NT2/D1 (cell line): ENCODE measurements around the gene UTP11.

Experiments
- DNase-seq: peaks from one replicate; pipeline ENCODE4 v3.0.0-alpha.2; 2011; ENCODE audit warnings: low read depth, low spot score
- H3K27me3 ChIP-seq: 2 replicates; pipeline ENCODE4 v1.6.0; 2011; ENCODE audit warnings: mild to moderate bottlenecking; ENCODE audit not compliant: insufficient read length, insufficient read depth
- H3K36me3 ChIP-seq: 2 replicates; pipeline ENCODE4 v1.6.1; 2011; ENCODE audit warnings: mild to moderate bottlenecking, low read length, mixed read lengths; ENCODE audit not compliant: insufficient read depth, insufficient read length
- H3K4me1 ChIP-seq: 2 replicates; pipeline ENCODE4 v1.5.1; 2011; ENCODE audit not compliant: insufficient read depth, insufficient read length
- H3K4me3 ChIP-seq: 2 replicates; pipeline ENCODE4 v1.5.1; 2011; ENCODE audit warnings: low read depth; ENCODE audit not compliant: insufficient read length
- H3K9ac ChIP-seq: 2 replicates; pipeline ENCODE4 v1.6.0; 2011; ENCODE audit warnings: low read depth; ENCODE audit not compliant: insufficient read length
- H3K9me3 ChIP-seq: 2 replicates; pipeline ENCODE4 v1.5.1; 2011; ENCODE audit warnings: mild to moderate bottlenecking, low read length; ENCODE audit not compliant: insufficient read depth
- SUZ12 ChIP-seq: IDR thresholded peaks from 2 replicates; pipeline ENCODE4 v1.6.1; 2011; ENCODE audit not compliant: insufficient read length, insufficient read depth; ENCODE audit errors: extremely low read depth
- YY1 ChIP-seq: IDR thresholded peaks from 2 replicates; pipeline ENCODE4 v1.6.1; 2011; ENCODE audit not compliant: insufficient read length, insufficient read depth
- ZNF274 ChIP-seq: IDR thresholded peaks from 2 replicates; pipeline ENCODE4 v1.6.1; 2011; ENCODE audit warnings: mild to moderate bottlenecking, low read depth, low read length

The UTP11 gene

DNA sequence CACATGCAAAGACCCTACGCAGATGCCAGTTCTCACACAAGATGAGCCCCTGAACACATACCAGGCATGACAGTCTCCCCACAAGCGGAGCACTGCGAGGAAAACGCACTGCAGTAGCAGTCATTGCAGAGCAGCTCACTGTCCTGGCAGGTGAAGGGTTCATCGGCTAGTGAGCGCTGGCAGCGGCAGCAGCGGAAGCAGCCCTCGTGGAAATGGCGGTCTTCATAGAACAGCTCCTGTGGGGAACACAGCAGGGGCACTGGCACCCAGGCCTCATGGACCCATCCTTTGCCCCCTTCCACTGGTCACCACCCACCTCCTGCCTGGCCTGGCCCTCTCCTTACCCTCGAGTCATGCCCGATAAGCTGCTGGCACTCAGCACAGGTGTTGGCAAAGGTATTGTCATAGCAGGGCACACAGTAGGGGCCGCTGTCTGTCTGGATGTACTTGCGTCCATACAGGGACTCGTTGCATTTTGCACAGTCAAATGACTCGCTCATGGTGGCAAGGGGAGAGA is 13.6 kb upstream of the UTP11 start:
- Histone ChIP-seq H3K9ac (peak overlapping the region; percentile 58), H3K4me1 (peaks cover 40% of the 10 kb centered on the region), H3K9me3 (no peaks in the 10 kb centered on the region), H3K27me3 (no peaks in the 10 kb centered on the region), H3K36me3 (peaks cover 80% of the 10 kb centered on the region), H3K4me3 (no peak overlapping the region)
- TF ChIP-seq SUZ12 (no peak), YY1 (no peak), ZNF274 (no peak)
- no peak for DNase-seq

DNA sequence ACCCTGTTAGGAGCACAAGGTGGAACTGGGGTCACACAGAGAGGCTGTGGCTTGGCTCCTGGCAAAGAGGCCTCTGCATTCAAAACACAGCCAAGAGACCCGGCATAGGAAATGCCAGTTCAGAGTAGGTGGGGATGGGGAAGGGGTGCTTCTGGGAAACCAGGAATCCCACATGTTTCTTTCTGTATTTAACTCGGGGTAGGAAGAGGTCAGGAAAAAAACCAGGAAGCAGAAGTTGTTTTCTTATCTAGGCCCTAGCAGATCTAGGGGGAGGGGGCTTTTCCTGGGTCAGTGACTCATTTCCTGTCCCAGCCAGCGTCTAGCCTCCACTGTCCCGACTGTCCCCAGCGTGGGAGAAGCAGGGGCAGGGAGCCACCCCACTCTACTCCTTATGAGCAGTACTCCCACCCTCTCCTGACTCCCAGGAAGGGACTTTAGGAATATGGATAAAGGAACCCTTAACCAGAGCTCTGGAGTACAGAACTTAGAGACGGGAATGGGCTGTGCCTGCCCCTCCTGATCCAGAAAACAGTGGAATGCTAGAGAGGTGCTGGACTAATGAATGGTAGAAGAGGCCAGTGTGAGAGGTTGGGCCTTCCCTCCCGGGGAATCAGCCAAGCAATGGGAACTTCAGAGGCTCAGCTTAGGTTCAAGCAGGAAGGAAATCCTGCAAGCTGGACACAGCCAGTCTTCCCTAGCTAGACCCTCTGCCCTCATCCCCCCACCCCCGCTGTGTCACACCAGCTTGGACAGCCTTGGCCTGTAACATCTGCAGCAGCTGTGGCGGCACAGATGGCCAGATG is 12.9 kb upstream of the UTP11 start:
- Histone ChIP-seq H3K27me3 (no peaks in the 10 kb centered on the region), H3K9ac (peak overlapping the region; percentile 58), H3K9me3 (no peaks in the 10 kb centered on the region), H3K4me3 (no peak overlapping the region), H3K36me3 (peaks cover 82% of the 10 kb centered on the region), H3K4me1 (peaks cover 46% of the 10 kb centered on the region)
- no peak for DNase-seq
- TF ChIP-seq YY1 (no peak), SUZ12 (no peak), ZNF274 (no peak)

DNA sequence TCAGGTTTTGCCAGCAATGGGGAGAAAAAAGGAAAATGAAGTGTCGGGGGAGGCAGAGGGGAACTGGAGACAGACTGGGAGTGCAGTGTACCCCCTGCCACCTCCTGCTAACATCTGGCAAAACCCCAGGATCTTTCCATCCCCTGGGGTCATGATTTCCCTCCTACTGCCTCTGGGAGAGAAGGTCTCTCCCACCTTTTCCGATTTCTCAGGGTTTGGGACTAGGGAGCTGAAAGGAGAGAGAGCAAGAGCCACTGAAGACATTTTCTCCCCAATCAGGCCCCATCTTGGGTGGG is 12.4 kb upstream of the UTP11 start:
- TF ChIP-seq ZNF274 (no peak), SUZ12 (no peak), YY1 (no peak)
- Histone ChIP-seq H3K4me3 (no peak overlapping the region), H3K9me3 (no peaks in the 10 kb centered on the region), H3K4me1 (peaks cover 48% of the 10 kb centered on the region), H3K36me3 (peaks cover 78% of the 10 kb centered on the region), H3K9ac (peak overlapping the region; percentile 39), H3K27me3 (no peaks in the 10 kb centered on the region)
- DNase-seq = no peak

DNA sequence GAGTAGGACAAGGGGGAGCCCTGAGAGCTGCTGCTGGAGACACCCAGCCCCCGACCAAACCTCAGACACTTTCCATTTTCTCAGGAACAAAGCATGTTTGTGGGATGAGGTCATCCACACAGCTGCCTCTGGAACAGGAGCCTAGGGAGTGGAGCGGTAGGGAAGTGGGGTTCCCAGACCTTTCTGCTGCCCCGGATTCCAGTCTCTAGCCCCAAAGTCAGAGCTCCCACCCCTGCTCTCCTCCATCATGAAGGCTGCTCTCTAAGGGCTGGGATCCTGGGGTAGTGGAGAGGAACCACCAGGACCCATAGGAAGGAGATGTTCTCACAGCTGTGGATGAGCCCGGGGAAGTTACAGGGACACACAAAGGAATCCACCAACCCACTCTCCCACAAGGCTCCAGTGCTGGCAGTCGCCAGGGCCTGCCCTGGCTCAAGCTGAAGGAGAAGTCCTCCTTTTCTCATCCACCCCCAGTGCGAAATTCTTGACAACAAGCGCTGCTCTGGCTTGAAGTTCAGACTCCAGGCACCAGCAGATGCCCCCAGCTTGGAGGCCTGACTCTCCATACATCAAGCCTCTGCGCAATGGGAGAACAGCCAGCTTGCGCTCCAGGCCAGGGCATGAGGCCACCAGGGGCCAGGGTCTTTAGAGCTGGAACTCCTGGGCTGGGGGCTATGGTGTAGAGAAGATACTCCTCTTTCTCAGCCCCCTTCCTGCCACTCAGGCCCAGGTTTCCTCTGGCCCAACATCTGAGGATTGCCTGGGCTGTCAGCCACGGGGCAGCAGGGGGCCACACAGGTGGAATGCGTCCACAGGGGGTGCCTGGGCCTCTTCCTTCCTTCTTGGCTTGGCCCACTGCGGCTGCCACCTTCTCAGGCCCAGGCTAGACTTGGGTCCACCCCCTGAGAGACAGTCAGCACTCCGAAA is 11.7 kb upstream of the UTP11 start:
- no peak overlapping the region for H3K4me3 ChIP-seq
- TF ChIP-seq YY1 (no peak), SUZ12 (no peak), ZNF274 (no peak)
- peaks cover 71% of the 10 kb centered on the region for H3K36me3 ChIP-seq
- H3K9ac ChIP-seq = peak overlapping the region; percentile 39
- H3K27me3 ChIP-seq = no peaks in the 10 kb centered on the region
- H3K4me1 ChIP-seq = peaks cover 49% of the 10 kb centered on the region
- H3K9me3 ChIP-seq = no peaks in the 10 kb centered on the region
- DNase-seq = peak; percentile 92

DNA sequence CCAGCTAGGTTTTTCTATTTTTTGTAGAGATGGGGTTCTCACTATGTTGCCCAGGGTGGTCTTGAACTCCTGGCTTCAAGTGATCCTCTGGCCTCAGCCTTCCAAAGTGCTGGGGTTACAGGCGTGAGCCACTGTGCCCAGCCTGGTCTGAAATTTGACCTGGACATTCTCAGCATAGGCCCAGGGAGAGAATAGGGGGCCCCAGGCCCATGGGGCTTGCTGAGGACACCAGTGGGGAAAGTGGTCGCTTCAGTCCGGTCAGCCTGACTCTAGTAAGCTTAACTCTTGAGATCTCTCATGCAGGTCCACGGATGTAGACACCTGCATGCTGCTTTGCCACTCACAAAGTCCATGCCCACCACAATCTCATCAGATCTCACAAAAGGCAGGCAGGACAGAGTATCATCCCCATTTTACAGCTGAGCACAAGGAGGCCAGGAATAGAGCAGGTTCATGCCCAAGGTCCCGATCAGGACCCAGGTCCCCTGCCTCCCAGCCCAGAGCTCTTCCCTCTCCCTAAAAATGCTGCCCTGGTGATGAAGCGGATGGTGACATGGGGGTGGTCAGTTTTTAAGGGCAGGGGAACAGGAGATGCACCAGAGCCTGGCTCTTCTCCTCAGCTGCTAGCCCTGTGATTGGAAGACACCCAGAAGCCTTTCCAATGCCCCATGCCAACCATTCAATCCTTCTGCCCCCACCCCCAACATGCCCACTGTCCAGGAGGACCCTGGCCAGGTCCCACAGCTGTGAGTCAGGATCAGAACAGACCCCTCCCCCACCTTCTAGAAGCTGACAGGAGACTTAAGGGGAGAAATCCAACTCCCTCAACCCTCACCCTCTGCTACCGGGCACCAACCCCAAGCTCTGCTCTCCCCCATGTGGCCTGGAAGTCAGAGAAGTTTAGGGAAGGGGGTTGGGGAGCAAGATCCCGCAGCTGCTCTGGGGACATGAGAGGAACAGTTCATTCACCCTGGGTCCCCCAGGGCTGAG is 9.0 kb upstream of the UTP11 start:
- Histone ChIP-seq H3K4me3 (peak overlapping the region; percentile 94), H3K9ac (peak overlapping the region; percentile 98), H3K4me1 (peaks cover 54% of the 10 kb centered on the region), H3K9me3 (no peaks in the 10 kb centered on the region), H3K36me3 (peaks cover 44% of the 10 kb centered on the region), H3K27me3 (no peaks in the 10 kb centered on the region)
- TF ChIP-seq ZNF274 (no peak), YY1 (no peak), SUZ12 (no peak)
- no peak for DNase-seq

DNA sequence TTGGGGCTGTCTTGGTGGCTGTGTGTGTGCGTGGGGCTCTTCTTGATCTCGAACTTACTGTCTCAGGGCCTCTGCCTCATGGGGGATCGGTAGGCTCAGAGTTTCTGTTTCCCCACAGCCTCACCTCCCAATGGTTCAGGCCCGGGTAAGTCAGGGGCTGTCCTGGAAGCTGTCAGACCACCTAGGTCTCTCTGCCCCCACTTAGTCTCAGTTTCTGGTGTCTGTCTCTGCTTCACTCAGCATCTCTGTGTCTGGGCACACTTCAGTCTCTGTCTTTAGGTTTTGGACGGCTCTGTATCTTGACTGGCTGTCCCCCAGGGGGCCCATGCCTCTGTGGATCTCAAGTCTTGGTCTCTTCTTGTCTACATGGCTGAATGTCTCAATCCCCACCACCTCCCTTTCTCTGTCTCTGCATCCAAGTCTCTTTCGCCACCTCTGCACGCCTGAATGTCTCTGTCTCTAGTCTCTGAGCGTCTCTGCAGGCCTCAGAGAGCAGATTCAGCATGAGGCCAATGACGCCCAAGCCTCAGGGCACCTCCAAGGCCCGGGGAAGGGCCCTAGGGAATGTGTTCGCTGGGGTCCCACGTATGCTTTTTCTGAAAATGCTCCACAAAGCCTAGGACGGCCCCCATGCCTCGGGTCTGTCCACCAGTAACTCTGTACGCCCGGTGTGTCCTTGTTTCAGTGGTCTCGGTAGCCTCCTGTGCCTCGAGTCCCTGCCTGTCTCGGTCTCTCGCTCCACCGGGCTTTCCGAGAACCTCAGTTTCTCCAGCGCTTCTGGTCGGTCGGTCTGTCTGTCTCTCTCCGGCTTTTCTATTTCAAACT is 8.0 kb upstream of the UTP11 start:
- DNase-seq = no peak
- H3K27me3 ChIP-seq = no peaks in the 10 kb centered on the region
- H3K9me3 ChIP-seq = no peaks in the 10 kb centered on the region
- TF ChIP-seq ZNF274 (no peak), SUZ12 (no peak), YY1 (no peak)
- H3K36me3 ChIP-seq = peaks cover 36% of the 10 kb centered on the region
- peak overlapping the region; percentile 94 for H3K4me3 ChIP-seq
- peak overlapping the region; percentile 98 for H3K9ac ChIP-seq
- H3K4me1 ChIP-seq = peaks cover 51% of the 10 kb centered on the region
